ENCODE results near the gene LHFPL2. TPM values are rescaled to one million over a fixed set of nuclear protein-coding genes. Genes with fewer than 3 reads are reported as not detected.

The LHFPL2 gene
- total RNA-seq, 8 experiments from 2014 or later = 3.1 to 62.1 (median 8.3) TPM

- H3K4me1 ChIP-seq (replicated peaks in 1 of 2) = no peaks in the 10 kb centered on the region
- in situ Hi-C loops (cut with MboI; ENCODE audit: low pct_unique_long_range_greater_than_20kb in 2 of 9, low sequenced_read_pairs in 9 of 9, unreplicated experiment in 9 of 9) = no loop called here
- no peak for ATAC-seq (replicated peaks in 6 of 8)
- WGBS, 10 experiments = 90 to 100% (median 100%) methylated on average over 1 to 3 of the region's 3 CpGs; no CpG with 5 or more reads in 5 of the 10 experiments
- H3K4me3 ChIP-seq = no peak overlapping the region
- H3K27ac ChIP-seq = no peak overlapping the region
Measured at GRCh38 chr5:78562001-78562400, 86.6 kb downstream of the LHFPL2 start.

DNA sequence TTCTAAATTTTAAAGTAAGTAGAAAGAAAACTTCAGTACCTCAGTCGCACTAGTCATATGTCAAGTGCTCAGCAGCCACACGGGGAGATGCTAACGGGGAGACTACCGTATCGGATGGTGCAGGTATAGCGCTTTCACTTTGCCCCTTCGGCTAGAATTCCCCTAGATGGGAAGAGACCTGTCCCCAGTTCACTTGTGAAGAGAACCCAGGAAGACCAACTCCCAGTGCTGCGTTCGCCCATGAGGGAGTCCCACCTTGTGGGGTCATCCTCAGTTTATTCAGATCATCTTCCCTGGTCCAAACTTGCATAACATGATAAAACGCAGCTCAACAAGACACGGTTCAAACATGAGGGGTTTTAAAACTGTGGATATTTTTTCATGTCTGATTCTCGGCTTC lies 87.3 kb downstream of the LHFPL2 start:
- H3K4me3 ChIP-seq = no peak overlapping the region
- no peak overlapping the region for H3K27ac ChIP-seq
- no peak for ATAC-seq (replicated peaks in 6 of 8)
- 75 to 100% (median 95%) methylated on average over 1 to 11 of the region's 12 CpGs; no CpG with 5 or more reads in 1 of the 10 experiments for WGBS, 10 experiments
- H3K4me1 ChIP-seq (replicated peaks in 1 of 2) = no peaks in the 10 kb centered on the region
- in situ Hi-C loops (cut with MboI; ENCODE audit: low pct_unique_long_range_greater_than_20kb in 2 of 9, low sequenced_read_pairs in 9 of 9, unreplicated experiment in 9 of 9) = no loop called here

GRCh38 chr5:78560000-78560855 lies 88.3 kb downstream of the LHFPL2 start:
- in situ Hi-C loops (cut with MboI; ENCODE audit: low pct_unique_long_range_greater_than_20kb in 2 of 9, low sequenced_read_pairs in 9 of 9, unreplicated experiment in 9 of 9) = no loop called here
- H3K4me1 ChIP-seq (replicated peaks in 1 of 2) = no peaks in the 10 kb centered on the region
- H3K4me3 ChIP-seq = no peak overlapping the region
- ATAC-seq (replicated peaks in 6 of 8) = peak in 2 of 8 experiments; percentile 53 to 65
- WGBS, 10 experiments = 83 to 100% (median 93%) methylated on average over 2 to 5 of the region's 6 CpGs
- no peak overlapping the region for H3K27ac ChIP-seq

DNA sequence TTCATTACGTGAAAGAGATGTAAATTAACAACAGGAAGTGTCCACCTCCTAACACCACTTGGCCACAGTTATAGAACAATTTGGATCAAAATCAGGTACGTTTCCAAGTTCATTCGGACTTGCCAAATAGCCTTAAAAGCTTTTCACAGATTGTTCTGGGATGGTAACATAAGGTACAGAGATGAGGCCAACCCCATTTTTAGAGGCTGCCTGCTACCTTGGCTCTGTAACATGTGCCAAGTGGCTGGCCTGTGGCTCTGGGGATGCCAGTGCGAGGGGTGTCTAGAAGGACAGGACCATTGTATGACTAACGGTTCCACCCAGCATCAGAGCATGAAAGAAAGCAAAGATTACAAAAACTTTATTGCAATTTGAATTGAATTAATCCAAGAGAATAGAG lies 91.0 kb downstream of the LHFPL2 start:
- Histone ChIP-seq H3K4me1 (replicated peaks in 1 of 2) (no peaks in the 10 kb centered on the region), H3K4me3 (no peak overlapping the region), H3K27ac (no peak overlapping the region)
- ATAC-seq (replicated peaks in 6 of 8) = no peak
- 53 to 100% (median 97%) methylated on average over 1 to 4 of the region's 5 CpGs for WGBS, 10 experiments
- in situ Hi-C loops (cut with MboI; ENCODE audit: low pct_unique_long_range_greater_than_20kb in 2 of 9, low sequenced_read_pairs in 9 of 9, unreplicated experiment in 9 of 9) = no loop called here

GRCh38 chr5:78555870-78556269 lies 92.7 kb downstream of the LHFPL2 start:
- in situ Hi-C loops (cut with MboI; ENCODE audit: low pct_unique_long_range_greater_than_20kb in 2 of 9, low sequenced_read_pairs in 9 of 9, unreplicated experiment in 9 of 9) = no loop called here
- H3K4me1 ChIP-seq (replicated peaks in 1 of 2) = no peaks in the 10 kb centered on the region
- 50 to 100% (median 78%) methylated on average over 1 of the region's 1 CpG; no CpG with 5 or more reads in 4 of the 10 experiments for WGBS, 10 experiments
- ATAC-seq (replicated peaks in 6 of 8) = no peak
- no peak overlapping the region for H3K27ac ChIP-seq
- no peak overlapping the region for H3K4me3 ChIP-seq

DNA sequence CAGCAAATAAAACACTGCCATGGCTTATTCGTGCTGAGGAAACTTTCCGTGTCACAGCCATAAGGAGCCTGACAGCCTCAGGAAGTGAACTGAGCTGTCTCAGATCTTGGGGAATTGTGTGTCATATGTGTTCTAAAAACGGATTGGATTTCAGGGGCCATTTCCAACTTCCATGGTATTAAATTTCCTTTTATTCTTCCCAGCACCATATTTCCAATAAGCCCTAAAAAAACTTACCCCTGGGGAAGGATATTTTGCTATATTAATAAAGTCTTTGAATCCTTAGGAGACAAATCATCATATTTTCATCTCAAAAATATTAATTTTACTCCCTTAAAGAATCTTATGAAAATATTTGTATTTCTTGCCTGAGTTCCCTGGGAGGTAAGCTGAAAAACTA lies 93.9 kb downstream of the LHFPL2 start:
- no peak for ATAC-seq (replicated peaks in 6 of 8)
- H3K4me1 ChIP-seq (replicated peaks in 1 of 2) = no peaks in the 10 kb centered on the region
- no peak overlapping the region for H3K27ac ChIP-seq
- in situ Hi-C loops (cut with MboI; ENCODE audit: low pct_unique_long_range_greater_than_20kb in 2 of 9, low sequenced_read_pairs in 9 of 9, unreplicated experiment in 9 of 9) = no loop called here
- no peak overlapping the region for H3K4me3 ChIP-seq
- 35 to 100% (median 88%) methylated on average over 1 to 3 of the region's 3 CpGs for WGBS, 10 experiments

DNA sequence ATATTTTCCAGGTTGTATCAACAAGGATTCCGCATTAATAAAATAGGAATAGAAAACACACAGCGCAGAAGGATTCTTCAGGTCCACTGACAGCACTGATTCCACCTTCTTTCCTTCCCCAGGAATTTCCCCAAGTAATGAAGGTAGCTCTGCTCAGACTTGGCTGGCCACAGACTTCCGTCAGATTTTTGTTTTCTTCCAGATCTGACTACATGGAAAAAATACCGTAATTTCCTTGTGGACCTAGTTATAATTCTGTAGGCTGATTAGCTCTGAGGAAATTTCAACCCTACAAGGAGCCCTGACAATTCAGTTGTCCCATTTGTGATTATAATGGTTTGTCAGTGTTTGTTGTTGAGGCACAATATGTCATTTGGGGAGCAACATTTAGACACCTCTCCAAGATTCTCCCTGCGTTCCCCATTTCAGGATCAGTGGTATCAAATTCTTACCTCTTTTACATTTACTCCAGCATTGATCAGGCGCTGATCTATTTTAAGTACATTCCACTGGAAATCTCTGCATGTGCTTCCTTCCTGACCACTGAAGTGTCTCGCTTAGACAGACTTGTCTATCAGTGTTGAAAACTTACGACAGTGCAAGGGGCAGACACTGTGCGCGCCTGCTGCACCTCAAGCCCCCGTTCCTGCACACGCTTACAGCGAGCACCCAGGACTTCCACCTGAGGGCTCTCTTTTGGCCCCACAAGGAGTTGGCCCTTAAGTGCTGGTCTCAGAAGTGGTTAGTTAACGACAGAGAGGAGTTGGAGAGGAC lies 94.8 kb downstream of the LHFPL2 start:
- no peaks in the 10 kb centered on the region for H3K4me1 ChIP-seq (replicated peaks in 1 of 2)
- ATAC-seq (replicated peaks in 6 of 8) = no peak
- in situ Hi-C loops (cut with MboI; ENCODE audit: low pct_unique_long_range_greater_than_20kb in 2 of 9, low sequenced_read_pairs in 9 of 9, unreplicated experiment in 9 of 9) = no loop called here
- H3K27ac ChIP-seq = no peak overlapping the region
- 77 to 100% (median 94%) methylated on average over 4 to 9 of the region's 14 CpGs; no CpG with 5 or more reads in 3 of the 10 experiments for WGBS, 10 experiments
- no peak overlapping the region for H3K4me3 ChIP-seq

DNA sequence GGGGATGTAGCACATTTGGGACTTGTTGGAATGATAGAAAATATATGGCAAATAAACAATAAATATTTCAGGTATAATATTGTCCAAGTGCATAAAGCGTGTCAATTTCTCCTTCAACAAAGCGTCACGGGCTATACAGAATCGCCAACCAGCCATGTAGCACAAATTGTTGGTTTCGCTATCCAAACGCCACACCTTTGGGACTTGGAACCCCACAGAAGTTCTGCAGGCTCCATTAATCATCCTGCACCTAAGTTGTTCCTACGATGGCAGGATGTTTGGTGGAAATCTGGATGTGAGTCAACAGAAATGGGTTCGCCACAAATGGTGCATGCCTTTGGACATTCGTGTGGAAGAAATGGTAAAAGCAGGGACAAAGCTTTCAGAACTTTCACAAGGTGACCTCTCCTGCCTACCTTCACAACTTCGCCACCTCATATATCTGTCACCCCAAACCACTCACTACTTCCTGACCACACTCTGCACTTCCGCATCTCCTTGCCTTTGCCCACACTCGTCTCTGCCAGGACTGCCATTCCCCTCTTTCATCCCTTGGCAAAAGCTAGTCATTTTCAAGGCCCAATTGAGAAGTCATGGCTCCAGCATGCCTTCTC lies 95.7 kb downstream of the LHFPL2 start:
- no peak overlapping the region for H3K4me3 ChIP-seq
- 47 to 100% (median 94%) methylated on average over 1 to 10 of the region's 12 CpGs; no CpG with 5 or more reads in 2 of the 10 experiments for WGBS, 10 experiments
- in situ Hi-C loops (cut with MboI; ENCODE audit: low pct_unique_long_range_greater_than_20kb in 2 of 9, low sequenced_read_pairs in 9 of 9, unreplicated experiment in 9 of 9) = no loop called here
- no peak for ATAC-seq (replicated peaks in 6 of 8)
- no peaks in the 10 kb centered on the region for H3K4me1 ChIP-seq (replicated peaks in 1 of 2)
- no peak overlapping the region for H3K27ac ChIP-seq

DNA sequence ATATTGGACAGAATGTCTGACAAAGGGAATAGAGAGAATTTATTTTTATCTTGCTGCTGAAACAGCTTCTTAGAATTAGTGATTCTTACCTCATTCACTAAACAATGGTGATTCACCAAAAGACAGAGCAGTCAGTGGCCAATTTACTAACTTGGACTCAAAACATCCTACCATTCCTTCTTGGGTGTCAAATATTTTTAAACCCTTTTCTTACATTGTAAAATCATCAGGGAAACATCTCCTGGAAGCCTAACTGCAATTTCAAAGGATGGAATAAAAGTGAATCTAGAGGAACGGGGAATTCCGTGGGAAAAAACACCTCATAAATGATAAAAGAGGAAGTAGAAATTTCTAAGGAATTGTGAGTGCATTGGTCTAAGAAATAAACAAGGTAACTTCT lies 97.7 kb downstream of the LHFPL2 start:
- Histone ChIP-seq H3K27ac (no peak overlapping the region), H3K4me1 (replicated peaks in 1 of 2) (peaks cover 0 to 4% of the 10 kb centered on the region in 2 donors), H3K4me3 (no peak overlapping the region)
- WGBS, 10 experiments = 11 to 100% (median 97%) methylated on average over 1 to 2 of the region's 2 CpGs
- ATAC-seq (replicated peaks in 6 of 8) = no peak
- in situ Hi-C loops (cut with MboI; ENCODE audit: low pct_unique_long_range_greater_than_20kb in 2 of 9, low sequenced_read_pairs in 9 of 9, unreplicated experiment in 9 of 9) = no loop called here

GRCh38 chr5:78549043-78549442 lies 99.5 kb downstream of the LHFPL2 start:
- in situ Hi-C loops (cut with MboI; ENCODE audit: low pct_unique_long_range_greater_than_20kb in 2 of 9, low sequenced_read_pairs in 9 of 9, unreplicated experiment in 9 of 9) = no loop called here
- H3K4me3 ChIP-seq = no peak overlapping the region
- peaks cover 0 to 4% of the 10 kb centered on the region in 2 donors for H3K4me1 ChIP-seq (replicated peaks in 1 of 2)
- WGBS, 10 experiments = 85 to 100% (median 100%) methylated on average over 1 to 5 of the region's 5 CpGs; no CpG with 5 or more reads in 2 of the 10 experiments
- H3K27ac ChIP-seq = no peak overlapping the region
- no peak for ATAC-seq (replicated peaks in 6 of 8)

GRCh38 chr5:78547731-78548615 lies 100.6 kb downstream of the LHFPL2 start:
- no peak overlapping the region for H3K27ac ChIP-seq
- no peak overlapping the region for H3K4me3 ChIP-seq
- WGBS, 10 experiments = 13 to 92% (median 80%) methylated on average over 1 to 18 of the region's 21 CpGs; no CpG with 5 or more reads in 3 of the 10 experiments
- peaks cover 0 to 4% of the 10 kb centered on the region in 2 donors for H3K4me1 ChIP-seq (replicated peaks in 1 of 2)
- in situ Hi-C loops (cut with MboI; ENCODE audit: low pct_unique_long_range_greater_than_20kb in 2 of 9, low sequenced_read_pairs in 9 of 9, unreplicated experiment in 9 of 9) = no loop called here
- peak in 4 of 8 experiments; percentile 9 to 78 (median 64) for ATAC-seq (replicated peaks in 6 of 8)

- peak in 1 of 8 experiments; percentile 70 for ATAC-seq (replicated peaks in 6 of 8)
- WGBS, 10 experiments = 84 to 100% (median 94%) methylated on average over 1 to 4 of the region's 5 CpGs; no CpG with 5 or more reads in 7 of the 10 experiments
- no peak overlapping the region for H3K4me3 ChIP-seq
- H3K4me1 ChIP-seq (replicated peaks in 1 of 2) = peaks cover 0 to 4% of the 10 kb centered on the region in 2 donors
- no peak overlapping the region for H3K27ac ChIP-seq
- in situ Hi-C loops (cut with MboI; ENCODE audit: low pct_unique_long_range_greater_than_20kb in 2 of 9, low sequenced_read_pairs in 9 of 9, unreplicated experiment in 9 of 9) = no loop called here
Measured at GRCh38 chr5:78547183-78547582, 101.4 kb downstream of the LHFPL2 start.

All from motor neuron (in vitro differentiated cells).